Ishikawa (cell line): ENCODE results near the gene IGFALS.

Experiments used
- CEBPB ChIP-seq: IDR thresholded peaks from 2 replicates; pipeline ENCODE4 v1.6.1; 2012
- CREB1 ChIP-seq: IDR thresholded peaks from 2 replicates; pipeline ENCODE4 v1.6.1; 2012; ENCODE audit warnings: low read depth
- EGR1 ChIP-seq: IDR thresholded peaks from 2 replicates; pipeline ENCODE4 v1.6.1; 2012
- EP300 ChIP-seq: IDR thresholded peaks from 2 replicates; pipeline ENCODE4 v1.6.1; 2012; ENCODE audit warnings: borderline replicate concordance
- FOXM1 ChIP-seq: IDR thresholded peaks from 2 replicates; pipeline ENCODE4 v1.6.1; 2012; ENCODE audit warnings: low read depth, borderline replicate concordance
- MAX ChIP-seq: IDR thresholded peaks from 2 replicates; pipeline ENCODE4 v1.6.1; 2012
- NFIC ChIP-seq: IDR thresholded peaks from 2 replicates; pipeline ENCODE4 v1.6.1; 2012
- RAD21 ChIP-seq: IDR thresholded peaks from 2 replicates; pipeline ENCODE4 v1.6.1; 2012; ENCODE audit warnings: low read depth
- REST ChIP-seq: IDR thresholded peaks from 2 replicates; pipeline ENCODE4 v1.6.1; 2012; ENCODE audit warnings: low read depth, mild to moderate bottlenecking
- TAF1 ChIP-seq: IDR thresholded peaks from 2 replicates; pipeline ENCODE4 v1.6.1; 2012; ENCODE audit warnings: low read depth, mild to moderate bottlenecking
- TCF12 ChIP-seq: IDR thresholded peaks from 2 replicates; pipeline ENCODE4 v1.6.1; 2012; ENCODE audit warnings: low read depth
- TEAD4 ChIP-seq: IDR thresholded peaks from 2 replicates; pipeline ENCODE4 v1.6.1; 2012
- USF1 ChIP-seq: IDR thresholded peaks from 2 replicates; pipeline ENCODE4 v1.6.1; 2012
- YY1 ChIP-seq: IDR thresholded peaks from 2 replicates; pipeline ENCODE4 v1.6.1; 2012; ENCODE audit warnings: low read depth
- ZBTB7A ChIP-seq: IDR thresholded peaks from 2 replicates; pipeline ENCODE4 v1.6.1; 2012; ENCODE audit warnings: low read depth

The IGFALS gene

GRCh38 chr16:1820946-1821290 lies 27.4 kb upstream of the IGFALS start:
- no peak for TF ChIP-seq USF1
- no peak for TF ChIP-seq EP300
- TF ChIP-seq FOXM1 = no peak
- no peak for TF ChIP-seq TAF1
- TF ChIP-seq TCF12 = no peak
- no peak for TF ChIP-seq TEAD4
- no peak for TF ChIP-seq MAX
- TF ChIP-seq CEBPB = no peak
- TF ChIP-seq YY1 = no peak
- TF ChIP-seq EGR1 = no peak
- no peak for TF ChIP-seq REST
- TF ChIP-seq ZBTB7A = no peak
- no peak for TF ChIP-seq NFIC
- no peak for TF ChIP-seq RAD21
- no peak for TF ChIP-seq CREB1

GRCh38 chr16:1820096-1820945 lies 26.8 kb upstream of the IGFALS start:
- TF ChIP-seq REST (no peak), EGR1 (no peak), YY1 (no peak), NFIC (no peak), TEAD4 (no peak), MAX (no peak), TCF12 (no peak), ZBTB7A (no peak)

GRCh38 chr16:1819611-1820010 lies 26.1 kb upstream of the IGFALS start:
- TF ChIP-seq EGR1 (no peak), EP300 (no peak), FOXM1 (no peak), NFIC (no peak), MAX (no peak), CREB1 (no peak), TEAD4 (no peak), USF1 (no peak), ZBTB7A (no peak), TAF1 (no peak)

GRCh38 chr16:1818873-1819525 lies 25.5 kb upstream of the IGFALS start:
- TF ChIP-seq FOXM1 = no peak
- TF ChIP-seq RAD21 = no peak
- no peak for TF ChIP-seq REST
- no peak for TF ChIP-seq YY1
- TF ChIP-seq EP300 = no peak
- TF ChIP-seq ZBTB7A = no peak
- no peak for TF ChIP-seq NFIC
